GM23248 (cell line): ENCODE measurements around the gene TRIM69.
"Not testable (repeated sequence)": the region's sequence is repeated elsewhere in the genome, so short reads cannot be mapped to it uniquely, and the experiment has no call there.

ENCODE experiments used
- EZH2 ChIP-seq: fragments of 200-600 bp; sonication (generic); IDR thresholded peaks from 2 replicates; pipeline ENCODE4 v1.6.1; 2018; ENCODE audit warnings: antibody characterized with exemption, mild to moderate bottlenecking; ENCODE audit not compliant: insufficient read depth, poor library complexity, severe bottlenecking
- EZH2phosphoT487 ChIP-seq: fragments of 200-600 bp; sonication (generic); IDR thresholded peaks from 2 replicates; pipeline ENCODE4 v1.6.1; 2018; ENCODE audit warnings: antibody characterized with exemption, moderate library complexity, mild to moderate bottlenecking, low read depth; ENCODE audit not compliant: insufficient read depth

DNA sequence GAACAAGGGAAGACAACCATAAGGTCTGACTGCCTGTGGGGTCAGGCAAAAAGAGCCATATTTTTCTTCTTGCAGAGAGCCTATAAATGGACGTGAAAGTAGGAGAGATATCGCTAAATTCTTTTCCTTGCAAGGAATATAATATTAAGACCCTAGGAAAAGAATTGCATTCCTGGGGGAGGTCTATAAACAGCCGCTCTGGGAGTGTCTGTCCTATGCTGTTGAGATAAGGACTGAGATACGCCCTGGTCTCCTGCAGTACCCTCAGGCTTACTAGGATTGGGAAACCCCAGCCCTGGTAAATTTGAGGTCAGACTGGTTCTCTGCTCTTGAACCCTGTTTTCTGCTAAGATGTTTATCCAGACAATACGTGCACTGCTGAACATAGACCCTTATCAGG lies 34.4 kb downstream of the TRIM69 start:
- not testable (repeated sequence) for TF ChIP-seq EZH2phosphoT487, EZH2
